M059J (cell line): Measurements from ENCODE around the gene KIF5C. TPM values are rescaled to one million over a fixed set of nuclear protein-coding genes. Genes with fewer than 3 reads are reported as not detected.
"Not testable (repeated sequence)": the region's sequence is repeated elsewhere in the genome, so short reads cannot be mapped to it uniquely, and the experiment has no call there.

ENCODE experiments used
- DNase-seq: peaks from one replicate; pipeline ENCODE4 v3.0.0-alpha.2; 2012; ENCODE audit warnings: low read depth
- total RNA-seq: library from RNA; depleted of rRNA; stranded (reverse); fragments of >200 nt; shearing (Covaris generic); gene quantifications from 2 replicates; pipeline ENCODE4 v1.2.3, GENCODE V29; 2014; rRNA removed

The KIF5C gene
- total RNA-seq = 0.54 and 1.3 TPM in 2 replicates

DNA sequence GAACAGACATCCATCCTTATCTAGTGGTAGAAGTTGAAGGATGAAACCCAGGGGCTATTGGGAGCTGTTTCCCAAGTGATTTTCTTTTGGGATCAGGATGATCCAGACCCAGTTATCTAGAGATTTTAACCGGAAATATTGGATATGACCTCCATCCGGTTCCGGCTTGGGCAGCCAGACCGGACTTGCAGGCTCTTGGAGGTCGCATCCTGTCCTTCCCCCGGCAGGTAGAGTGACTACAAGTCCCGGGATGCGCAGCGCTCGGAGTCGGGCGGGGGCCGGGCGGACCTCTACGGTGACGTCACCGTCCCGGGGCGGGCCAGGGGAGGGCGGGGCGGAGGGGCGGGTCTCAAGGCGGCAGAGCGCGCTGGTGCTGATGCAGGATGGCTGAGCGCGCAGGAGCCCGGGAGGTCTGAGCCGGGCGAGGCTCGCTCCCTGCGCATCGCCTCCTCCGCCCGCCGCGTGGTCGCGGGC lies at the start of gene KIF5C:
Gene KIF5C, plus strand, starts transcription at position 360 of the 474 bp plus-strand sequence. CDS start 391 bp downstream, outside the sequence.
- peak; percentile 78 for DNase-seq

DNA sequence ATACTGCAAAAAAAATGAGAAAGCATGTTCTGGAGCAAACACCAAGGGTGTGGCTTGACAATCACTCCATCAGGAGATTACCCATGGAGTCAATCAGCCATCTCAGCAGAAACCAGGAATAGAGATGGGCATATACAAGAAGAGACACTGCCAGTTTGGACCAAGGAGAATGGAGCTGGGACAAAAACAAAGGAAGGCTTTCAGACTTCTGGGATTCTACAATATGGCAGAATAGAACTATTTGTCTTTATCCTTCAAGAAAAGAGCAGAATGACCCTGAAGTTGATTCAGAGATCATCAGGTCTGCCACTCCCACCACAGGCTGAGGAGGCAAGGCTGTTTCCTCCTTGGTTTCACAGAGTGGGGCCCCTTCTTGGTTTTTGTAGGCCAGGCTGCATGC lies 48.2 kb upstream of the KIF5C start:
- no peak for DNase-seq

DNA sequence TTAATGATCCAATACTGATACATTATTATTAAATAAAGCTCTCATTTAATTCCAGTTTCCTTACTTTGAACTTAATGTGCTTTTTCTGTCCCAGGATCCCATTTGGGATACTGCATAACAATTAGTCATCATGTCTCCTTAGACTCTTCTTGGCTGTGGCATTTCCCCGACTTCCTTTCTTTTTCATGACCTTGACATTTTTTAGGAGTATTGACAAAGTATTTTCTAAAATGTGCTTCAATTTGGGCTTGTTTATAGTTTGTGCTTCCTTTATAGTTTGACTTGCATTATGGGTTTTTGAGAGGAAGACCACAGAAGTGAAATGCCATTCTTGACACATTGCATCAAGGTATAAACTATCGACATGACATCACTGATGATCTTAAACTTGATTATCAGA lies 46.1 kb upstream of the KIF5C start:
- DNase-seq = no peak

DNA sequence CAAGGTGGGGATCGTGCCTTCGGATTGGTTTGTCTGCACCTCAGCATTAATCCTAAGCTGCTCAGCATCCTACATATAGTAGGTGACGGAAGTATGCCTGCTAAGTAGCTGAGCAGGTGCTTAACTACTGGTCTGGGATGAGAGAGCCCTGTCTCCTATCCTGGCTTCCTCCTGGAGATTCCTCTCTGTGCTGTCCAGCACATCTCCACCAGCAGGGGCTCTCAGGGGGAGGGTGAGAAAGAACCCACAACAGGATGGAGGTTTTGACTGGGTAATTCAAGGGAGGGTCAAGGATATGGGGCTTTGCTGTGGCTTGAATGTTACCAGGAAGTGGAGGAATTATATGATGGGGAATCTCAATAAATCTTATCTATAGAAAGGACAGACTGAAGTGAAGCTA lies 45.4 kb upstream of the KIF5C start:
- DNase-seq = no peak

DNA sequence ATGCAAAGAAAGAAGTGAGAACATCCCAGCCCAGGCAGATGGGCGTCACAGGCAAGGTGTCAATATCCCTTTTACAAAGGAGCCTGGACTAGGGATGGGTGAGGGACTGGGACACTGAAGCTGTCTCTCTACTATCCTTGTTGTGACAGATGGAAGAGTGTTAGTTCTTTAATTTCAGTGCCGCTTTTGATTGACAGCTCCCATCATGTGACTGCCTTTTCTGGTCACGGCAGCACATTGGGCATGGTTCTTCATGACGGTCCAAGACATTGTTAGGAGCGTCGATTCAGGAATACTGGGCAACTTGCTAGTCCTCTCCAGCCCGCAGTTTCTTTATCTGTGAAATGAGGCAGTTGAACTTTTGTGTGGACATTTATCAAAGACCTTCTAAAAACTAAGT lies 42.4 kb upstream of the KIF5C start:
- no peak for DNase-seq

DNA sequence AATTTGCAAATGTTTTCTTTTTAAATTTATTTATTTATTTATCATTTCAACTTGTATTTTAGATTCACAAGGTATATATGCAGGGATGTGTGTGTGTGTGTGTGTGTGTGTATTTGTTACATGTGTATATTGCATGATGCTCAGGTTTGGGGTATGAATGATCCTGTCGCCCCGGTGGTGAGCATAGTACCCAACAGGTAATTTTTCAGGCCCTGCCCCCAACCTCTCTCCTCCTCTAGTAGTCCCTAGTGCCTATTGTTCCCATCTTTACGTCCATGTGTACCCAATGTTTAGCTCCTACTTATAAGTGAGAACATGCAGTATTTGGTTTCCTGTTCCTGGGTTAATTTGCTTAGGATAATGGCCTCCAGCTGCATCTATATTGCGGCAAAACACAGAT lies 33.0 kb upstream of the KIF5C start:
- no peak for DNase-seq

DNA sequence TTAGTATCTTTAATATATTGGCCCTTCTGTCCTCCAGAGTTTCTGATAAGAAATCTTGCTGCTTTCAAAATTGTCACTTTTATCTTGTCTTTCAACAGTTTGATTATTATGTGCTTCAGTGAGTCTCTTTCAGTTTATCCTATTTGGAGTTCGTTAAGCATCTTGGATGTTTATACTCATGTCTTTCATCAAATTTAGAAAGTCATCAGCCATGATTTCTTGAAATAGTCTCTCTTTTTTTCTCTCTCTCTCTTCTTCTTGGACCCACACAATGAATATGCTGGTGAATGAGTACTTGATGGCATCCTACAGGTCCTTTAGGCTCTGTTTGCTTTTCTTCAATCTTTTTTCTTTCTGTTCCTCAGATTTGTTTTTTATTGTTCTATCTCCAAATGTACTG lies 26.9 kb upstream of the KIF5C start:
- no peak for DNase-seq

DNA sequence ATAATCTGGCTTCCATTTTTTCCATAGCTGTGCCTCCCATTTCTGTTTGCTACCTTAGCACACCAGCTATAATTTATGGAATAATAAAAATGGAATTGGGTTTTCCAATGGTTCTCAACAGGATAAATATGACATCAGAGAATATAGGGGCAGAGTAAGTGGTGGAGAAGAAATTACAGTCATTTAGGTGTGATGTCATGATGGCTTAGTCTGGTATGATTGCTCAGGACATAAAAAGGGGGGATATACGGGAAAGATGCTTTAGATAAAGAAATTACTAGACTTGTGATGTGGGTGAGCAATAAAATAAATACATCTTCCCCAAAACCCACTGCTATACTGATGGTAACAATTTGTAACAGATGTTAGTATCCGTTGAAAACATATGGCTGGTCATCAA lies 21.6 kb upstream of the KIF5C start:
- no peak for DNase-seq

DNA sequence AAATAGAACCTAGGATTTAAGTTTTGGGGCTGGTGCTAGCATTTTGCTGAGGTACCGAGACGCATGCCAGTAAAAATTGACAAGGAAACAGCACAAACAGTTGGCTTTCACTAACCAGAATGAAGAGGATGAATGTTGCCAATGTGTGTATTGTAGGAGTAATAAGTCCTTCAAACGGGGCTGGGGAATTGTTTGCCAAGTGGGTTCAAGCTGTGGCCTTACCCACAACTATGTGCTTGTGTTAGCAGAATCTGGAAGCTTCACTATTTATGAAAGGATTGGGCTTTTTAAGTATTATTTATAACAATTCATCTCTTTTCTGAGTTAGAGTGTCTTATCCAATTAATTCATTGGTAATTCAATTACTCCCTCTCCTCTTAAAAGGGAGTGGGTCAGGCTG lies 15.0 kb upstream of the KIF5C start:
- peak; percentile 3 for DNase-seq

DNA sequence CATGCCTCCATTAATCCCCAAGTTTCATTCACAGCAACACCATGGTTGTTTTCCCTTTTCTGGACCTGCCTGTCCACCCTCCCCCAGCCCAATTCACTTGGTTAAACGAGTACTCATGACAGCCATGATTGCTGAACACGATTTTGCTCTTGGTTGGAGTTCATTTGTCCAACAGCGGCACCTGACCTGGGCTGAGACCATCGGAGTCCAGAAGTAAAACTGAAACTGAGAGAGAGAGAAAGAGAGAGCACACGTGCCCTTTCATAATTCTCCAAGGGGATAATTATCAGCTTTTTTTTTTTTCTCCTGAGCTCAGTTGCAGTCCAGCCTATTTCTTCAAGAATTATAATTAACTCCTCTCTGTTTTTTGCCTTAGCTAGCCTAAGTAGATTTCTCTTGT lies 13.7 kb upstream of the KIF5C start:
- peak; percentile 44 for DNase-seq

DNA sequence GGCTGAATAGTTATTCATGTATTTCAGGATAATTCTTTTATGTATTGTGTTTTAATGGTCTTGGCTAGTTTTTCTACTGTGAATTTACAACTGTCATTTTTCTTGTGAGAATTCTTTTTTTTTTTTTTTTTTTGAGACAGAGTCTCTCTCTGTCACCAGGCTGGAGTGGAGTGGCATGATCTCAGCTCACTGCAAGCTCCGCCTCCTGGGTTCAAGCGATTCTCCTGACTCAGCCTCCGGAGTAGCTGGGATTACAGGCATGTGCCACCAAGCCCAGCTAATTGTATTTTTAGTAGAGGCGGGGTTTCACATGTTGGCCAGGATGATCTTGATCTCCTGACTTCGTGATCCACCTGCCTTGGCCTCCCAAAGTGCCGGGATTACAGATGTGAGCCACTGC lies 12.5 kb upstream of the KIF5C start:
- not testable (repeated sequence) for DNase-seq

DNA sequence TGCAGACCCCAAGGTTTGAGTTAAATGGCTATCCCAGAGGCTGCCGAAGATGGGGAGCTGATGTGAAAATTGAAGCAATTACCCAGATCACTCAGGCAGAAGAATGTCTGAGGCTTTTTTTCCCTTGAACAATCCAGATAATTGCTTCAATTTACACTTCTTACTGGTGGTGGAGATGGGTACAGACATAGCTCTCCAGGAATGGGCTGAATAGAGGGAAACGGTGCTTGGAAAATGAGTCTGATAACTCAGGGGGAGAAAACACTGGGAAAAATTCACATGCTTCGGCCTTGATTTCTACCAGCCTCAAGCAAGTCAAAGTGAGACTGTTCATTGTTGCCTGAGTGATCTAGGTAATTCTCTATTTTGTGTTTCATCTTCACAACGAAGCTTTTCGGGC lies 9.5 kb upstream of the KIF5C start:
- no peak for DNase-seq

DNA sequence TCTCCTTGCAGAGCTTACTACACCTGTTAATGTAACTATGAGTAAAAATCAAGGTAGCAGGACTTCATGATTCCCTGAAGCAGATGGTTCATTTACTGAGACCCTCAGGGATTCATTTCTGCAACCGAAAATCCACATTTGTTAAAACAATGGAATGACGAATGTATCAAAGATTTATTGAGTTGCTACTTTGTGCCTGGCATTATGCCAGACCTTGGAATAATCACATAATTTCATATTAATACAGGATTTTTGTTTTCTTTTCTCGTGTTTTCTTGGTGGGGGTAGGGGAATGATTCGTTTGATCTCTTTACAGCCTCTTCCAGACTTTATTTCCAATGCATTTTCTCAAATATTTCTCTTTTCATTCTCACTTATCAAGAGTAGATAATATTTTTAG lies 8.9 kb upstream of the KIF5C start:
- DNase-seq = no peak

DNA sequence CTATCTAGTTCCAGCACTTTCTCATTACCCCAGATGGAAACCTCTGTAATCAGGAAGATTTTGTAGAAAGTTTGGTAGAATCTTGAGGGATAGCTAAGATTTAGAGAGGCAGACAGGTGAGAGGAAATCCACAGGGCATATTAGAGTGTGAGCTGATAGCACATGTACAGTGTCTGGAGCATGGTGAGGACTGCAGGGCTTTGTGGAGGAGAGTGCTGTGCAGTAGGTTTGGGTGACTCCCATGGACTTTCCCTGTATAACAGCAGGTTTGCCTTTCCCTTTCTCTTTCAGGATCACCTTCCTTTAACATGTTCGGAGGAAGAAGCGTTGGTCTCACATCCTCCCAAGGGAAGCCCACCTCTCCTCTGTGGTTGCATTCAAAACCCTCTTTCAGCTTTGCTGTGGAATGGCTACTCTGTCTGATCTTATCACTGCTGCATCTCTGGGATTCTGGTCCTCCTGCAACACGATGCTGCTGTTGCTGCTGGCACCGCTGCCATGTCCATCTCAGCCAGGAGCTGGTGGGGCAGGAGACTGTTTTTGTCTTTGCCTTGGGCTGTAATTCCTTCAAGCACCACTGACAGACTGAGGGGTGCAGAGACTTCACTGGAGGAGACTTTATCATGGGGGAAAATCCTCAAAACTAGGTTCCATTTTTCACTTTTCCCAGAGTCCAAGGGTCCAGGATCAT lies 7.8 kb upstream of the KIF5C start:
- DNase-seq = no peak

DNA sequence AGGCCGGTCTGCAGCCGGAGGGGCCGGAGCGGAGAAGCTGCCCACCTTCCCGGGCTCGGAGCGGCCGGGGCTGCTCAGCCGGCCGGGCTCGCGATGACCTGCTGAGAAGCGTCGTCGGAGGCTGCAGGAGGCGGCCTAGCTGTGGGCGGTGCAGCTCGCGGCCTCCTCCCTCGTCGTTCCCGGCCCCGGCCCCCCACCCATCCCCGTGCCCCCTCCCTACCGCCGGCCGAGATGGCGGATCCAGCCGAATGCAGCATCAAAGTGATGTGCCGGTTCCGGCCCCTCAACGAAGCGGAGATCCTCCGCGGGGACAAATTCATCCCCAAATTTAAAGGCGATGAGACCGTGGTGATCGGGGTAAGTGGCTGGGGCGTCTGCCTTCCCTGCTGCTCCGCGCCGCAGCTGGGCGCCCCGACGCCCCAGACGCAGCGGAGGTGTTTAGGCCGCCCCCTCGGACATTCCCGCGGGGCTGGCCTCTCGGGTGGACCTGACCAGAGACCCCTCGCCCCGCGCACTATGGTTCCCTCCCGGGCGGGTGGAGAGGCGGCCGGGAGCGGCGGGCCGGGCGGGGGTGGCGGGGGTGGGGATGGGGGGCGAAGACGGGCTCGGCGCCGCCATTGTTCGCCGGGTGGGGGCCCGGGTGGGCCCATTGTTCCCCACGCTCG lies 492 bp downstream of the KIF5C start:
- no peak for DNase-seq

DNA sequence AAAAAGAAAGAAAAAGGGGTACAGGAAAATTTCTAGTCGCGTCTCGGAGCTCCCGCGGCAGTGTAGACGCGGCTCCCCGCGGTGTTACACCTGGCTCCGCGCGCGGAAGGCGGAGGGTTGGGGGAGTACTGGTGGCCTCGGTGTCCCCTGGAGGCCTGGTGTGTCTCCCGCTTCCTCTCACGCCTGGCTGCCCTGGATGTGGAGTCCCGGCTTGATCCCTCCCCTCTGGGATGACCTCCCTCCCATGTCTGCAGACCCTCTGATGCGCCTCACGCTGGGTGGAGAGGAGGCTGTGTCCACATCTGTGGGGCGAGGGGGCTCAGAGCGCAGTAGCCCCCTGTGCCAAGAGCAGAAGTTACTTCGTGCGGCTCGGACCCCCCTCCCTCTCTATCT lies 1.2 kb downstream of the KIF5C start:
- no peak for DNase-seq

DNA sequence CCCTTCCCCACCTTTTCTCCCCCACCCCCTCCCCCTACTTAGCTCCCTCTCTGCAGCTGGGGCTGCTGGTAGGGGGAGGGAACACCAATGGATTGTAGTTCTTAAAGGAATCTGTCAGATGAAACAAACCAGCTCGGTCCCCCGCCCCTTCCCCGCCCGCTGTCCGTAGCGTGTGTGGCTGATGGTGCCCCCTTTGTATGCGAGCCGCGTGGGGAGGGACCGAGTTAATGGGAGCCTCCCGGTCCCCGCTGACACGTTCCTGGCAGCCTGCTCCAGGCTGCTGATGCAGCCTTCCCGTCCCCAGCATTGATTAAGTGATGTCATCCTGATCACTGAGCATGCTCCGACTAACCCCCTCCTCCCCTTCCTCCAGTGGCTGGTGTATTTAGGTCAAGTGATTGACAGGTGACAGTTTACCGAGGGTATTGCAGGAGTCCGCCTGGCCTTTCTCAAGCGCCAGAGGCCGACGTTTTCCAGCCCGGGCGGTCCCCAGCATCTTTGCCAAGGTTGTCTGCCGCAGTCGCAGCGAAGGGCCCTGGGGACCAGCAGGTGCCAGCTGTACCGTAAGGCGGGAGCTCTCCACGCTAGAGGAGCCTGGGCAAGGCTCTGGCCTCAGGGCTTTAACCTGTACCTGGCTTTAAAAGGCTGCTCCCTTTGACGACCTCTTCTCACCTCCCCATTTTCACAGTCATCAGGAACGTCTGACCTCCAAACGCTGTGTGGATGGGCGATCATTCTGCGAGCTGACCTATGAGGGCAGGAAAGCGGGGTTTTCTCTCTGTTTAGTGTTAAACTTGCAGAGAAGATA lies 1.8 kb downstream of the KIF5C start:
- peak; percentile 11 for DNase-seq

DNA sequence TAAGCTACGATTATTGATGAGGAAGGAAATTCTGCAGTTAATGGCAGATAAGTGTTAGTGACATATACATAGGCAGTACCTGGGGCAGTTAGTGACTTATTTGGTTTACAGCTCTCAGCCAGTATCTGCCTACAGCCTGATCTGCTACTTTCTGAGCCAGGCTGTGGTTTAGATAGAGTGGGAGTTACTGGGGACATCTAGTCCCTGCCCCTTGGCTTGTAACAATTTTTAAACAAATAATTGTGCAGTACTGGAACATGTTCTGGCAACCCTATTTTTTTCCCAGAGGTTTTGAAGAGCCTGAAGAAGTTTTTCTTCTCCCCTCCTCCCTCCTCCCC lies 2.3 kb downstream of the KIF5C start:
- no peak for DNase-seq

DNA sequence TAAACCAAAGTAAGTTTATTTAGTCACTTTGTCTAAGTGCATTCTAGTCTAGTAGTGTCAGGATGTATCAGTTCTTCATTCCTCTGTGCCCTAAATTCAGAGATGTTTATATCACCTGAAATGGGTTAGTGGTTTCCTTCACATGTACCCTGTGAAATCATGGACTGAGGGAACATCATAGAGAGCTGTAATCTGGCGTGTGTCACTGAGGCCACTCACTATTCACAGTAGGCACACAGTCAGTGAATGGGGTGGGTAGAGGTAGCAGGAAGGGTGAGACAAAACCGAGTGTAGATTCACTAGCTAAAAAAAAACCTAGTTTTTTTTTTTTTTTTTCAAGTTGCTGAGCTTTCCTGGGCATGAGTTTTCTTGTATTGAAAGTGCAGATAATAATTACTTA lies 5.6 kb downstream of the KIF5C start:
- no peak for DNase-seq

DNA sequence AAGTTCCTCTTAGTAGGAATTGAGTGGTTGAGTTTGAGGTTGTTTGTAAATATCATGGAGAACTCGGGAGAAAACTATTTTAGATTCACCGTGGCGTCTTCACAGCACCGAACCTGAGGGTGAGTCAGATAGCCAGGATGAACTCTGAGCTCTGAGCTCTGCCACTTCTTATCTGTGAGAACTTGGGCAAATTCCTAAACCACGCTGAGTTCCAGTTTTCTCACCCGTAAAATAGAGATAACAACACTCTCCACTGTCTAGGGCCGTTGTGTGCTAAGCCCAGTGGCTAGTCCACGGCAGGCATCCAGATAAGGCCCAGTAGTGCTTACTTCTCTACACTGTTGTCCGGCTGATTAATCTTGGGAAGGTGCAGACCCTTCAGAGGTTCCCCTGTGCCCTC lies 7.0 kb downstream of the KIF5C start:
- DNase-seq = no peak

DNA sequence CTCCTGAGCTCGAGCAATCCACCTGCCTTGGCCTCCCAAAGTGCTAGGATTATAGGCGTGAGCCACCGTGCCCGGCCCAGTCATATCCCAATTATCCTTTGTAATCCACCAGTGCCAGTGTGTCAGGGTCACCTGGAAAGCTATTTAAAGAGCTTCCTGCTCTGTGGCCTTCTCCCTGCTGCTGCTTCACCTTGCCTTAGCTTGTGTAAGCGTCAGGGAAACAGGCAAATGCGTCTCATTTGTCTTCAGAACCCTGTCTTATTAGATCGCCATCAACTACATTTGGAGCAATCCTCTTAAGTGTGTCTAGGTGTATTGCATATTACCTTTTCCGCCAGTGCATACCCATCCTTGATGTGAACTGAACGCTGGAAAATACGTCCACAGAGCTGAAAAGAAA lies 10.2 kb downstream of the KIF5C start:
- no peak for DNase-seq

DNA sequence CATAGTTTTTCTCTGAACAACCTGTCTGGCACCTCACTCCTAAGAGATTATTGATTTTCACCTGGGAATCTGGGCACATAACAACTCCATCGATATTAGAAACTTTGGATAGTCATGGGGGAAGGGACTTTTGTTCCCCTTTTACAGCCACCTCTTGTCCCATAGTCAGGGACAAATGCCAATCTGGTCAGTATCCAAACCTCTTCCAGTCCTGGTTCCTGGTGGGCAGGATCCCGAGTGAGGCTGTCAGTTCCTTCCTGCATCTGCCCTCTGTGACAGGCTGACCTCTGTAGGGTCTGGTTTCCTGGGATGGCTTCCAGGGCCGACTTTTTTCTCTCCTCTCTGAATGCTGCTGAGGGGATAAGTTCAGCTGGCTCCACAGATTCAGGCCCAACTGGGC lies 11.0 kb downstream of the KIF5C start:
- DNase-seq = no peak
